ENCODE results near the gene TTC13. TPM values are rescaled to one million over a fixed set of nuclear protein-coding genes. Genes with fewer than 3 reads are reported as not detected.

The TTC13 gene
- total and polyA plus RNA-seq, 12 donors = 4.3 to 9.5 (median 7.3) TPM

DNA sequence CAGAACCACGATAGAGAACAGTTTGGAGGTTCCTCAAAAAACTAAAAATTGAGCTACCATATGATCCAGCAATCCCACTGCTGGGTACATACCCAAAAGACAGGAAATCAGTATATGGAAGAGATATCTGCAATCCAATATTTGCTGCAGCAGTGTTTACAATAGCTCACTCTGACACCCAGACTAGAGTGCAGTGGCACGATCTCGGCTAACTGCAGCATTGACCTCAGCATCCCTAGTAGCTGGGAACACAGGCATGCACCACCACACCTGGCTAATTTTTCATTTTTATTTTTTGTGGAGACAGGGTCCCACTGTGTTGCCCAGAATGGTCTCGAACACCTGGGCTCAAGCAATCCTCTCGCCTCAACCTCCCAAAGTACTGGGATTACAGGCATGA lies 13.1 kb downstream of the TTC13 start:
- no peaks in the 10 kb centered on the region for H3K27me3 ChIP-seq
- no peak for DNase-seq
- intact Hi-C loops (cut with DNase I) = no loop called here
- WGBS, 2 donors = 97 to 98% methylated on average over 5 of the region's 5 CpGs
- no peak overlapping the region for H3K4me3 ChIP-seq
- peaks cover 0 to 13% (median 0%) of the 10 kb centered on the region in 9 donors for H3K36me3 ChIP-seq
- no peak for ATAC-seq
- TF ChIP-seq, protein P1, sequence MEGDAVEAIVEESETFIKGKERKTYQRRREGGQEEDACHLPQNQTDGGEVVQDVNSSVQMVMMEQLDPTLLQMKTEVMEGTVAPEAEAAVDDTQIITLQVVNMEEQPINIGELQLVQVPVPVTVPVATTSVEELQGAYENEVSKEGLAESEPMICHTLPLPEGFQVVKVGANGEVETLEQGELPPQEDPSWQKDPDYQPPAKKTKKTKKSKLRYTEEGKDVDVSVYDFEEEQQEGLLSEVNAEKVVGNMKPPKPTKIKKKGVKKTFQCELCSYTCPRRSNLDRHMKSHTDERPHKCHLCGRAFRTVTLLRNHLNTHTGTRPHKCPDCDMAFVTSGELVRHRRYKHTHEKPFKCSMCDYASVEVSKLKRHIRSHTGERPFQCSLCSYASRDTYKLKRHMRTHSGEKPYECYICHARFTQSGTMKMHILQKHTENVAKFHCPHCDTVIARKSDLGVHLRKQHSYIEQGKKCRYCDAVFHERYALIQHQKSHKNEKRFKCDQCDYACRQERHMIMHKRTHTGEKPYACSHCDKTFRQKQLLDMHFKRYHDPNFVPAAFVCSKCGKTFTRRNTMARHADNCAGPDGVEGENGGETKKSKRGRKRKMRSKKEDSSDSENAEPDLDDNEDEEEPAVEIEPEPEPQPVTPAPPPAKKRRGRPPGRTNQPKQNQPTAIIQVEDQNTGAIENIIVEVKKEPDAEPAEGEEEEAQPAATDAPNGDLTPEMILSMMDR (IDR thresholded peaks at IDR 0.05) = no peak
- H3K4me1 ChIP-seq = no peaks in the 10 kb centered on the region
- no peak overlapping the region for H3K27ac ChIP-seq
- H3K9me3 ChIP-seq = no peaks in the 10 kb centered on the region

DNA sequence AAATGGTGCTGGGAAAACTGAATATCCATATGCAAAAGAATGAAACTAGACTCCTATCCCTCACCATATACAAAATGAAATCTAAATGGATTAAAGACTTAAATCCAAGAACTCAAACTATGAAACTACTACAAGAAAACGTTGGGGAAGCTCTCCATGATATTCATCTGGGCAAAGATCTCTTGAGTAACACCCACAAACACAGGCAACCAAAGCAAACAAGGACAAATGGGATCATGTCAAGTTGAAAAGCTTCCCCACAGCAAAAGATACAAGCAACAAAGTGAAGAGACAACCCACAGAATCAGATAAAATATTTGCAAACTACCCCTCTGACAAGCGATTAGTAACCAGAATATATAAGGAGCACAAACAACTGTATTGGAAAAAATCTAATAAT lies 13.8 kb downstream of the TTC13 start:
- no peak overlapping the region for H3K4me3 ChIP-seq
- no peaks in the 10 kb centered on the region for H3K27me3 ChIP-seq
- ATAC-seq (no peak), DNase-seq (no peak)
- H3K27ac ChIP-seq = no peak overlapping the region
- H3K4me1 ChIP-seq = no peaks in the 10 kb centered on the region
- H3K9me3 ChIP-seq = no peaks in the 10 kb centered on the region
- peaks cover 0 to 16% (median 0%) of the 10 kb centered on the region in 9 donors for H3K36me3 ChIP-seq
- TF ChIP-seq, protein P1 (IDR thresholded peaks at IDR 0.05) = no peak
- 39 to 59% methylated on average over 2 of the region's 2 CpGs for WGBS, 2 donors
- intact Hi-C loops (cut with DNase I) = no loop called here

DNA sequence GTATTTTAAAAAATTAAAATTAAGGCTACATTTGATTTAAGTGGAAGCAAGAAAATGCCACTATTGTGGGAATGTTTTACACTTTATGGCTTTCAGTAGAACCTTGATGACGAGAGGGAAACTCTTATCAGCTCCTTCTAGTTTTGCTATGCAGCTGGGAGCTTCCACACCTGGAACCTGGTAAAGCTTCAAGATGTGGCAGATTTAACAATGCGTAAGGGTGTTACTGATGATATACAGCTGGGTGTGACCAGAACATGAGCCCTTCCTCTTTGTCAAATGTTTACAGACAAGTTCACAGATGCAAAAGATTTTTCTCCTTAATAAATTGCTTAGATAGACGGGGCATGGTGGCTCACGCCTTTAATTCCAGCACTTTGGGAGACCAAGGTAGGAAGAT lies 20.3 kb downstream of the TTC13 start:
- DNase-seq (no peak), ATAC-seq (no peak)
- Histone ChIP-seq H3K27ac (no peak overlapping the region), H3K36me3 (peaks cover 0 to 73% (median 13%) of the 10 kb centered on the region in 9 donors), H3K9me3 (no peaks in the 10 kb centered on the region), H3K4me1 (no peaks in the 10 kb centered on the region), H3K27me3 (no peaks in the 10 kb centered on the region), H3K4me3 (no peak overlapping the region)
- WGBS, 2 donors = 96 to 98% methylated on average over 4 of the region's 4 CpGs
- TF ChIP-seq, protein P1 (IDR thresholded peaks at IDR 0.05) = no peak
- intact Hi-C loops (cut with DNase I) = no loop called here

DNA sequence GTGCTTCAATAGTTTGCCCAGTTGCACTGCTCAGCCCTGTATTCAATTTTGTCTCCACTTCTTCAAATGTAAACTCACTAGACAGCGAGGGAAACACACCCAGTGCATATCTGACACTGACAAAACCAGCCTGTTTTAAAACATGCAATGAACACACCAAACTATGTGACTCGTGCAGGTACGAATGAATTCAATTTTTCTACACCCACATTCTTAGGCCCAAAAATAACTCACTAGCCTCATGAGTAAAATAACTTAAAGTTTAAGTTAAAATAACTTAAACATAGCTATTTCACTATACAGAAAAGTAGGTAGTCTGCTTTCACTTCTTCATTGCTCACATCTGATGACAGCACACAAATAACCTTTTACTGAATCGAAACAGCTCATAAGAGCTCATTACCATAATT lies 21.1 kb downstream of the TTC13 start:
- TF ChIP-seq, protein P1 (IDR thresholded peaks at IDR 0.05) = no peak
- peaks cover 0 to 81% (median 13%) of the 10 kb centered on the region in 9 donors for H3K36me3 ChIP-seq
- no peaks in the 10 kb centered on the region for H3K4me1 ChIP-seq
- no peaks in the 10 kb centered on the region for H3K9me3 ChIP-seq
- DNase-seq = no peak
- H3K4me3 ChIP-seq = no peak overlapping the region
- intact Hi-C loops (cut with DNase I) = no loop called here
- H3K27ac ChIP-seq = no peak overlapping the region
- ATAC-seq = no peak
- WGBS, 2 donors = 94 to 96% methylated on average over 4 of the region's 4 CpGs
- no peaks in the 10 kb centered on the region for H3K27me3 ChIP-seq

Measured in heart right ventricle (tissue), 16 donors.